HCT116 (cell line): ENCODE data around the gene VAV2.

ENCODE experiments used
- EZH2 ChIP-seq: fragments of 200-600 bp; sonication (generic); IDR thresholded peaks from 2 replicates; pipeline ENCODE4 v1.6.1; 2017; ENCODE audit warnings: antibody characterized with exemption, mixed run types
- TF ChIP-seq, protein P1 (sequence below): IDR thresholded peaks from 2 replicates; pipeline ENCODE4 v1.6.1; 2012; ENCODE audit warnings: low read depth

DNA sequence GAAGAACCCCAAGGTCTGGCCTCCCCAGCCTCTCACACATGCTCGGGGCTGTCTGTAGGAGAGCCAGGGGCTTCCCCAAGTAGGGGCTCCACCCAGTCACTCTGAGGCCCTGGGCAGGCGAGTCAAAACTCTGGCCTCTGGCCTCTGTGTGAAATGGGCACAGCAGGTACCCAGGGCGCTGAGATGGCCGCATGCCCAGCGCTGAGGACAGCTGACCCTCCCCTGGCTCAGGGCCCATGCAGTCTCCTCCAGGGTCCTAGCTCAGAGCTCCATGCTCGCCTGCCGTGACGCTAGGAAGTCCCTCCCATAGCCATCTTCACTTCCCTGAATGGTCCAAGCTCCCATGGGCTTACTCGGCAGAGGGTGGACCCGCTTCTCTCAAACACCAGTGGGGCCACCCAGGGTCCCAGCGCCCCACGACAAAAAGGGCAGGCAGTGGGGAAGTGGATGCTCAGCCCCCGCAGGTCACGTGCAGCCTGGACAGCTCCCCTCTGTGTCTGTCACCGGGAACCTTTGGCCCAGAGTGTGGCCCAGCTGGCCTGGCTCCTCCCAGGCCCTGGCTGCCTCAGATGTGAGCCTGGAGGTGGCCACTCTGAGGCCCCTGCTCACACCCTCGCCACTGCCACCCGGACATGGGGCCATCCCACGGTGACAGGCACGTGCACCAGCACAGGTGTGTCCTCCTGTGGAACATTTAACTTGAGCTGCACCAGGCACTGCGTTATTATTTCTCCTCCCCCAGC is 12.2 kb upstream of the VAV2 start:
- TF ChIP-seq EZH2: no peak
- TF ChIP-seq, protein P1, sequence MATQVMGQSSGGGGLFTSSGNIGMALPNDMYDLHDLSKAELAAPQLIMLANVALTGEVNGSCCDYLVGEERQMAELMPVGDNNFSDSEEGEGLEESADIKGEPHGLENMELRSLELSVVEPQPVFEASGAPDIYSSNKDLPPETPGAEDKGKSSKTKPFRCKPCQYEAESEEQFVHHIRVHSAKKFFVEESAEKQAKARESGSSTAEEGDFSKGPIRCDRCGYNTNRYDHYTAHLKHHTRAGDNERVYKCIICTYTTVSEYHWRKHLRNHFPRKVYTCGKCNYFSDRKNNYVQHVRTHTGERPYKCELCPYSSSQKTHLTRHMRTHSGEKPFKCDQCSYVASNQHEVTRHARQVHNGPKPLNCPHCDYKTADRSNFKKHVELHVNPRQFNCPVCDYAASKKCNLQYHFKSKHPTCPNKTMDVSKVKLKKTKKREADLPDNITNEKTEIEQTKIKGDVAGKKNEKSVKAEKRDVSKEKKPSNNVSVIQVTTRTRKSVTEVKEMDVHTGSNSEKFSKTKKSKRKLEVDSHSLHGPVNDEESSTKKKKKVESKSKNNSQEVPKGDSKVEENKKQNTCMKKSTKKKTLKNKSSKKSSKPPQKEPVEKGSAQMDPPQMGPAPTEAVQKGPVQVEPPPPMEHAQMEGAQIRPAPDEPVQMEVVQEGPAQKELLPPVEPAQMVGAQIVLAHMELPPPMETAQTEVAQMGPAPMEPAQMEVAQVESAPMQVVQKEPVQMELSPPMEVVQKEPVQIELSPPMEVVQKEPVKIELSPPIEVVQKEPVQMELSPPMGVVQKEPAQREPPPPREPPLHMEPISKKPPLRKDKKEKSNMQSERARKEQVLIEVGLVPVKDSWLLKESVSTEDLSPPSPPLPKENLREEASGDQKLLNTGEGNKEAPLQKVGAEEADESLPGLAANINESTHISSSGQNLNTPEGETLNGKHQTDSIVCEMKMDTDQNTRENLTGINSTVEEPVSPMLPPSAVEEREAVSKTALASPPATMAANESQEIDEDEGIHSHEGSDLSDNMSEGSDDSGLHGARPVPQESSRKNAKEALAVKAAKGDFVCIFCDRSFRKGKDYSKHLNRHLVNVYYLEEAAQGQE: no peak
